NCI-H226 (cell line): ENCODE results near the gene PASK.

ENCODE experiments used
- DNase-seq: peaks from one replicate; pipeline ENCODE4 v3.0.0-alpha.2; 2015

Gene PASK

GRCh38 chr2:241074901-241075540, 74.3 kb downstream of the PASK start:
- DNase-seq, result no peak

DNA sequence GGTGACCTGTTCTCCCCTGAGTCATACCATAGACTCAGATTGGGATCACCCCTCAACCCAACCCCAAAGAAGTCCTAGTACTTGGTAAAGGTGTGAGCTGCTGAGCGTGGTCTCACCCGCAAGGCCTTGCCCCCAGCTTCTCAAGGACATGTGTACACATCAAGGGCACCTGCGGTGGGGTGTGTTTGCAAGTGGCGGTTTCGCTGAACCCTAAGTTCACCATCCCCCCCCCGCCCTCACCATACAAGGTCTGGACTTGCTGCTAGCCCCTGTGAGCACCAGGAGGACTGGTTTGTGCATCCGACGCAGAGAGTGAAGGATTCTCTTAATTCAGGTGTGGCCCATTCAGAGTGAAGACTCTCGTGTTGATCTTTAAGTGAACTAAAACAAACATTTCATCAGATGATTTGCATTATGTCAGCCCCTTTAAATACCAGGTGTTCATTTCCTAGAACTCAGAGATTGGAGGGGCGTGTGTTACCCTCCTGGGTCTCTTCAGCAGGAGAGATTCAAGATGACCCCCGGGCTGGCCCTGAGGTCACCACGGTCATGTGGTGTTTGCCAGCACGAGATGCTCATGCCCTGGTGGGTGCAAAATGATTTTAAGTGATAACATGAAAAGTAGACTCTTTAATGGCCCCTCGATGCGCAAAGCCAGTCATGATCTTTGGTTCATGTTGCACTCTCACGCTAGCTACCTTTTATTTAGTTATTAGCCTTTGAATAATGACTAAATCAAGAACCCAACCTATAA, 75.0 kb downstream of the PASK start:
- DNase-seq, result no peak

GRCh38 chr2:241073166-241074064, 75.9 kb downstream of the PASK start:
- DNase-seq, result no peak

DNA sequence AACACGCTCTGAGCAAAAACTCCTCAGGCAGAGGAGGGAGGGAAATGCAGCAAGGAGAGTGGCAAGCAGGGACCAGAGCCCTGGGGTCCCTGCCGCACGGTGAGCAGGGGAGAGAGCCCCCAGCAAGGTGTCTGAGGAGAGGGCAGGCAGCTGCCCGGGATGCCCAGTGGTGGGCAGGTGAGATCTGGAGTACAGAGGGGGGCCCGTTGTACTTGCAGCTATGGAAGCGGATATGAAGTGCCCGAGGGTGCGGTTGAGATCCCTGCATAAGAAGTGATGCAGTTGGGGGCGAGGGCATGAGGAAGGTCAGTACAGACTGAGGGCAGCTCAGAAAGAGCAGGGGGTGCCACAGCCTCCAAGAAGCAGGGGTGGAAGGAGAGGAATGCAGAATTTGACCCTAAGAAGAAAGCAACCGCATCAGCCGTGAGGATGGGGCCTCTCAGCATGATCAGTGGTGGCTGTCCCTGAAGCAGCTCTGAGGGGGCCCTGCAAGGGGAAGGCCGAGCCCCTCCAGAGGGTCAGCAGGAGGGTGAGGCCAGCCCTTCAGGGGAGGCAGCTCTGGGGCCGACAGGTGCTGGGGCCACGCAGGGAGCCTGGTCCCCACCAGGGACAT, 76.6 kb downstream of the PASK start:
- DNase-seq, result no peak

GRCh38 chr2:241072151-241072550, 77.1 kb downstream of the PASK start:
- no peak for DNase-seq

DNA sequence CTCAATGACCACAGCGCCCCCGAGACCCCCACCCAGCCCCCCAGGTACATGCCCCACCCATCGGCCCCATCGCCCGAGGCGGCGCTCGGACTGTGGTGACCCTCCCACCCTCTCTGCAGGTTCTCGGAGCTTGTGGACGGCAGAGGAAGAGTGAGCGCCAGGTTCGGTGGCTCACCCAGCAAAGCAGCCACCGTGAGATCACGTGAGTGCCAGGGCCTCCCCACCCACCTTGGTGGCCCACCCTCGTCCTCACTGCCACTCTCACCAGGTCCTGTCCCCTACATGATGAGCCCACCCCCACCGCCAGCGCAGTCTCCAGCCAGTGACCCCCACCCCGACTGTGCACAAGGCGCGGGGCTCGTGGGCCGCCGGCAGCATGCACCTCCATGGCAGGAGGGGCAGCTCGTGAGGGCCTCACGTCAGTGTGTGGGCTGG, 77.6 kb downstream of the PASK start:
- no peak for DNase-seq

- no peak for DNase-seq
Observed at GRCh38 chr2:241070811-241071676, 78.2 kb downstream of the PASK start.

GRCh38 chr2:241070361-241070760, 78.9 kb downstream of the PASK start:
- DNase-seq, result no peak

- no peak for DNase-seq
Observed at GRCh38 chr2:241069821-241070281, 79.4 kb downstream of the PASK start.

- no peak for DNase-seq
Observed at GRCh38 chr2:241068942-241069810, 80.1 kb downstream of the PASK start.

DNA sequence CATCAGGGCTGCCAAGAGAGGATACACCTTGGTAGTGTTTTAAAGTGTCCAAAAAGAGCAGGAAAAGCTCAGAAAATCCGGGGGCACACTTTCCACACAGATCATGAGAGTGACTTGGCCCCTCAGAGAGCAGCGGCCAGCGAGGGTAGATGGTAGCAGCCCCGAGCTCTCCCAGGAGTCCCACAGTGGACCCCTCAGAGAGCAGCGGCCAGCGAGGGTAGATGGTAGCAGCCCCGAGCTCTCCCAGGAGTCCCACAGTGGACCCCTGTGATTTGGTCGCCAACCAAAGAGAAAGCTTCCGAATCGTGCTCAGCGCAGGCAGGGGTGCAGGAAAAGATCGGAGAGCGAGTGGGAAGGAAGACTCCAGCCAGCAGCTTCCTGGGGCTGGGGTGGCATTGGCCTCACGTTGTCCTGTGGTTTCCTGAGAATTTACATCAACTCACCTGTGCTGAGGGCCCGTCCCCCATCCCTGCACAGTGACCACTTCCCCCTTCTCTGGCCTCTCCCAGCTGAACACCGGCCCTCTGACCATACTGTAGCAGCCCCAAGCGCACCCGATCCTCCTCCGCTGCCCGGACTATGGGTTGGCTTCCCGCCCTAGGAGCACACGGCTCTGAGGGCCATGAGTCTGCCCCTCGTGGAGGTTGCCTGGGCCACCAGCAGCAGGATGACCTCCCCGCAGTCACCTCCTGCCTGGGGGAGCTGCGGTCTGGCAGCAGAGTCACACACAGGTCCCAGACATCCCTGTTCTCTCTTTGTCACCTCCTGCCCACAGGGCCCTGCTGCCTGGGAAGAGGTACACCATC, 80.9 kb downstream of the PASK start:
- no peak for DNase-seq

- no peak for DNase-seq
Observed at GRCh38 chr2:241067501-241068135, 81.7 kb downstream of the PASK start.

DNA sequence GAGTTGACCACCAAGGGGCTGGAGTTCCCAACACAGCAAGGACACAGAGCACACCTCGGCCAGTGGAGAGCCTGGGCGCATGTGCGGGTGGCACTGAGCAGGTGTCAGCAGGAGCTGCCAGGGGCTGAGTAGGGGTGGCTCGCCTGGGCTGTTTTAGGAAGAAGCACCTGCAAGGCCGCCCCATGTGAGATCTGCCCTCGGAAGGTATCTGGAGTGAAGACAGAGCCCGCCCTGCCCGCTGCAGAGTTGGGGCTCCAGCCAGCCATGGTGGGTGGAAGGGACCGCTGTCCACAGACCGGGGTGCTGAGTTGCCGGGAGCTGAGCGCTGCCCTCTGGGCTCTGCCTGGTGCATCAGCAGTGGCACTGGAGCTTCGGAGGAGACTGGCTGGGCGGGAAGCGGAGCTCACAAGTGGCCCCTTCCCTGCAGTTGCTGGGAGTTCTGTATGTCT, 82.4 kb downstream of the PASK start:
- DNase-seq, result peak; percentile 12

DNA sequence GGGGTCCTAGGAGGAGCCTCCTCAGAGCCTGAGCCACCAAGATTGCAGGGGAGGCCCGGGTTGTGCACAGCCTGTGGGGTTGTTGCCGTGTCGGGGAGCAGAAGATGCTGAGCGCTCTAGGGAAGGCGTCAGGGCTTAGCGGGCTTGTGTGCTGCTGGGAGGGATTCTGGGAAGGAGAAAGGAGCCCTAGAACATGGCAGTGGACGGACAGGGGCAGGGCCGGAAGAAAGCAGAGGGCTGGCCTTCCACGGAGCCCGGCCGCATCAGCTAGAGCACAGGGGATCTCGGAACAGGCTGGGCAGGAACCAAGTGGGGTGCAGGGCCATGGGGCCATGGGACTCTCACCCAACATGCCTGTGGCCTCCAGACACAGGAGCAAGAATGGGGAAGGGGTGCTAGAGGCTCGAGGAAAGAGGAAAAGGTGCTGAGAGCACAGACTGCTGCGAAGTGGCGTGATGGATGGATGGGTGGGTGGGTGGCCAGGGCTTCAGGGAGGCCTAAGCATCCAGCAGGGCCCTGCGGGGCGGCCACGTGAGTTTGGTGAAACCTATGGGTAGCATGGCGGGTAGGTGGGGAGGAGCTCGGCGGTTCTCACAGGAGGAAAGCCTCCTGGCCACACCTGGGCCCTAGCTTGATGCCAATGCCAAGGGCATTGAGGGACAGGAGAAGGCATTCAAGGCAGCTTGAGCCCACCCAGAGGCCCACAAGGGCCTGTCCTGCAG, 82.9 kb downstream of the PASK start:
- DNase-seq, result no peak

GRCh38 chr2:241065355-241065803, 83.9 kb downstream of the PASK start:
- DNase-seq, result no peak

- DNase-seq, result no peak
Observed at GRCh38 chr2:241064802-241065354, 84.4 kb downstream of the PASK start.

DNA sequence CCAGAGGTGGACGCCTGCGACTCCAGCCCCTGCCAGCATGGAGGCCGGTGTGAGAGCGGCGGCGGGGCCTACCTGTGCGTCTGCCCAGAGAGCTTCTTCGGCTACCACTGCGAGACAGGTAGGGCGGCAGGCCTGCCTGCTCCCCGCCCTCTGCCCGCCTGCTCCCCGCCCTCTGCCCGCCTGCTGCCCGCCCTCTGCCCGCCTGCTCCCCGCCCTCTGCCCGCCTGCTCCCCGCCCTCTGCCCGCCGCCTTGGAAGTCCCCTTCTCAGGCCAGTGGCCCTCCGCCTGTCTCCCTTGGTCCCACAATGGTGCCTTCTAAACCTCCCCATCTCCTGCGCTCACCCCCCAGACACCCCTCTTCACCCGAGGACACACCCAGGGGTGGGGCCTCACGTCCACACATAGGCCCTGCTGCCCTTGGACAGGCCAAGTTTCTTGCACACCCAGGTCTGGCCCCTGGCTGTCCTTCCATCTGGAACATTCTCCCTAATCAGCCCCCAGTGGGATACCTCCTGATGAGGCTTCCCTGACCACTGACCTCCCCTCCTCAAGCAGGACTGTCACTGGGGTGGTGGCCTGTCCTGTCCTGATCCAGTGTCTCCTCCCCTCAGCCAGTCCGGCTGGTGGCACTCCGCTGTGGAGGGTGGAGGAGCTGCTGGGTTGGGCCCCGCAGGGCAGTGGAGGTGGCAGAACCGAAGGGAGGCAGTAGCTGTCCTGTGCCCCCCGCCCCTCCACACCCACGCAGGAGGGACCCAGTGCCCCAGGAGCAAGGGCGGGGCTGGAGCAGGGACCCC, 85.1 kb downstream of the PASK start:
- peak; percentile 32 for DNase-seq
